IMR-90 (cell line): ENCODE measurements around the gene NPAP1.
"Not testable (repeated sequence)": the region's sequence is repeated elsewhere in the genome, so short reads cannot be mapped to it uniquely, and the experiment has no call there.

Experiments
- BHLHE40 ChIP-seq: fragments of 150-350 bp; IDR thresholded peaks from 2 replicates; pipeline ENCODE4 v1.6.1; 2016; ENCODE audit warnings: mild to moderate bottlenecking, low read depth, low read length
- CEBPB ChIP-seq: IDR thresholded peaks from 2 replicates; pipeline ENCODE4 v1.6.1; 2012; ENCODE audit warnings: low read depth, low read length, improper control_type of control experiment
- CTCF ChIP-seq: conservative IDR thresholded peaks from 2 replicates; pipeline ENCODE4 v1.5.1; 2012; ENCODE audit warnings: mild to moderate bottlenecking, low read depth, low read length, improper control_type of control experiment
- ELK1 ChIP-seq: fragments of 150-350 bp; IDR thresholded peaks from 2 replicates; pipeline ENCODE4 v1.6.1; 2016; ENCODE audit warnings: low read depth, mild to moderate bottlenecking, low read length, moderate library complexity, borderline replicate concordance
- MXI1 ChIP-seq: IDR thresholded peaks from 2 replicates; pipeline ENCODE4 v1.6.1; 2012; ENCODE audit warnings: low read depth, mild to moderate bottlenecking, low read length, moderate library complexity, borderline replicate concordance
- NFE2L2 ChIP-seq: fragments of 150-350 bp; IDR thresholded peaks from 2 replicates; pipeline ENCODE4 v1.6.1; 2016; ENCODE audit warnings: low read depth, mild to moderate bottlenecking, low read length
- POLR2A ChIP-seq: IDR thresholded peaks from 2 replicates; pipeline ENCODE4 v1.6.1; 2012; ENCODE audit warnings: mild to moderate bottlenecking, low read depth, low read length
- RAD21 ChIP-seq: IDR thresholded peaks from 2 replicates; pipeline ENCODE4 v1.6.1; 2012; ENCODE audit warnings: low read length, improper control_type of control experiment
- SMC3 ChIP-seq: fragments of 150-350 bp; IDR thresholded peaks from 2 replicates; pipeline ENCODE4 v1.6.1; 2016; ENCODE audit warnings: low read depth, mild to moderate bottlenecking, antibody characterized with exemption, low read length, moderate library complexity
- USF2 ChIP-seq: fragments of 150-350 bp; IDR thresholded peaks from 2 replicates; pipeline ENCODE4 v1.6.1; 2017; ENCODE audit warnings: mild to moderate bottlenecking, antibody characterized with exemption, low read length, low read depth

GRCh38 chr15:24639412-24639811 is 36.2 kb upstream of the NPAP1 start:
- not testable (repeated sequence) for TF ChIP-seq CTCF, NFE2L2, POLR2A, RAD21, MXI1, SMC3, ELK1, USF2, CEBPB, BHLHE40
